ENCODE measurements around the gene ADGRE1. TPM values are rescaled to one million over a fixed set of nuclear protein-coding genes. Genes with fewer than 3 reads are reported as not detected.
A peak's percentile ranks its signal among the peaks of the same experiment; 100 is the strongest.

The ADGRE1 gene
- total and polyA plus RNA-seq, 2 of the 4 experiments (the other 2 are of a cell fraction): not detected

GRCh38 chr19:6856749-6857372 lies 30.5 kb upstream of the ADGRE1 start:
- dilution Hi-C loops (cut with HindIII; ENCODE audit: low sequenced_read_pairs, unreplicated experiment) (no loop called here), intact Hi-C loops (cut with micrococcal nuclease) (no loop called here), in situ Hi-C loops (cut with MboI; ENCODE audit: low sequenced_read_pairs) (loop anchor here (25.0 kb wide), 1 partner anchor 720 kb away; the partner anchor contains the start of gene ACSBG2)
- Histone ChIP-seq H2BK120ac (ENCODE audit: low read depth, low read length) (no peak overlapping the region), H3K9ac (ENCODE audit: low read depth, low read length) (no peak overlapping the region), H2BK20ac (ENCODE audit: low read depth, low read length) (no peak overlapping the region), H4K5ac (ENCODE audit: low read depth, low read length) (no peak overlapping the region), H4K91ac (ENCODE audit: insufficient read depth, low read depth, low read length) (no peak overlapping the region), H2BK5ac (ENCODE audit: low read depth, low read length, poor library complexity, severe bottlenecking) (no peak overlapping the region), H3K9me1 (ENCODE audit: insufficient read depth, low read length) (no peaks in the 10 kb centered on the region), H3K79me1 (ENCODE audit: low read depth in 1 of 2, low read length in 2 of 2) (no peaks in the 10 kb centered on the region), H3K4ac (ENCODE audit: low read depth, low read length) (no peak overlapping the region), H3K23ac (ENCODE audit: low read depth, low read length) (no peak overlapping the region), H2BK15ac (ENCODE audit: low read depth, low read length) (no peak overlapping the region), H3K4me1 (ENCODE audit: control insufficient read depth, insufficient read depth, low read length) (no peaks in the 10 kb centered on the region), H3K9me3 (ENCODE audit: control insufficient read depth, insufficient read depth, low read length) (no peaks in the 10 kb centered on the region), H3K56ac (ENCODE audit: extremely low read depth, insufficient read depth, low read length) (no peak overlapping the region), H2AK9ac (replicated peaks; ENCODE audit: low read depth, low read length, poor library complexity) (no peak overlapping the region), H2AFZ (replicated peaks; ENCODE audit: low read length, poor library complexity) (peak overlapping the region; percentile 43), H3K14ac (replicated peaks; ENCODE audit: low read depth, low read length) (no peak overlapping the region), H3K36me3 (ENCODE audit: control insufficient read depth, insufficient read depth, low read length) (no peaks in the 10 kb centered on the region), H3K27ac (ENCODE audit: insufficient read depth, low read length) (no peak overlapping the region), H4K8ac (ENCODE audit: low read depth in 2 of 2, low read length in 2 of 2) (no peak overlapping the region), H3K4me3 (ENCODE audit: insufficient read depth, low read depth, low read length) (no peak overlapping the region), H3K18ac (ENCODE audit: low read depth, low read length) (no peak overlapping the region), H2AK5ac (ENCODE audit: low read depth, low read length) (no peak overlapping the region), H4K20me1 (ENCODE audit: insufficient read depth, low read length) (no peaks in the 10 kb centered on the region), H3K4me2 (ENCODE audit: low read depth, low read length) (no peak overlapping the region), H3K27me3 (ENCODE audit: control insufficient read depth, insufficient read depth, low read length) (no peaks in the 10 kb centered on the region)
- no peak for ATAC-seq (ENCODE audit: low read depth)
- 0% methylated on average over 1 of the region's 14 CpGs; no CpG with 5 or more reads in 1 of the 2 experiments for WGBS, 2 experiments (ENCODE audit: extremely low coverage in 2 of 2, insufficient read length in 1 of 2)
- no TSS peak for BruUV-seq (replicated peaks)
- no peak for DNase-seq
- TF ChIP-seq CEBPB (IDR thresholded peaks at IDR 0.05; ENCODE audit: low read depth, low read length) (no peak), RCOR1 (IDR thresholded peaks at IDR 0.05; ENCODE audit: insufficient replicate concordance, low read length) (no peak)
- ChIA-PET POLR2A (ENCODE audit: unreplicated experiment) (interaction anchor here (0.6 kb wide), 1 partner anchor 205 kb away, joined by 4 read pairs; no protein-coding TSS in a partner anchor), CTCF (no interaction called here)
